GM21576 (cell line): ENCODE data around the gene MTMR6.
A peak's percentile ranks its signal among the peaks of the same experiment; 100 is the strongest.

ENCODE experiments used
- ATAC-seq: cut with Tn5 transposase; IDR thresholded peaks from one replicate; pipeline ENCODE4 v1.9.1; 2021; ENCODE audit warnings: mild to moderate bottlenecking, moderate library complexity; ENCODE audit not compliant: unreplicated experiment

MTMR6 gene

GRCh38 chr13:25281193-25281934, 5.9 kb downstream of the MTMR6 start:
- ATAC-seq: peak; percentile 70

DNA sequence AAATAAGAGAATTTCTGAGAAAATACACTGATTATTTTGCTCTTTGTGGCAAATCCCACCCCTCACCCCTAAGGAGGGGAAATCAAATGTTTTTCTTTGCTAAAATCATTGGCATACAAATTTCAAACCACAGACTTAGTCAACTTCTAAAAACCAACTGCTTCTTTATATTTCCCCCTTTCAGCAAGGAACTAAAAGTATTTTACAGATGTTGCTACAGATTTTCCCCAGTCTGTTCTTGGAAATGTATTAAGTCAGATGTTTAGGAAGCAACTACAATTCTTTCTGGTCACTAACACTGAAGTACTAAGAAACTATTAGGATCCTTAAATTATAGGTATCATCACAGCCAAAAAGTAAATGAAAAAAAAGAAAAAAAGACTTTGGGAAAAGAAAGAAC, 6.9 kb downstream of the MTMR6 start:
- ATAC-seq: no peak

- ATAC-seq: no peak
These were observed 10.5 kb downstream of the MTMR6 start for GRCh38 chr13:25276748-25277147.

DNA sequence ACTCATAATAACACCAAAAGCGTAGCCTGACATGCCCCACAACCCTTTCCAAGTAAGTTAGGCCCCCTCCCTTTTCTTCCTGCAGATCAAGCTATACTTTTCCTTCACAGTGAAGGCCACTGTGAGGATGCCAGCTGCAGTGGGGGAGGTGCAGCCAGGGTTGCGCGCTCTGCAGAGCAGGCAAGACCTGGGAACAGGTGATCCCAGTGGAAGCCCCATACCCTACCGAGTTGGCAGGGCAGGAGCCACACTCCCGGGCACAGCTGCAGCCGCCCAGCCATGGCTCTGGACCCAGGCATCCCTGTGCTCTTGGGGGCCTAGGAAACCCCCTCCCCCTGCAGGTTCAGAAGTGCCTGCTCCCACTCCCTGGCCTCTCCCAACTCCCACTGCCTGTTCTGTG, 18.7 kb downstream of the MTMR6 start:
- ATAC-seq: no peak

DNA sequence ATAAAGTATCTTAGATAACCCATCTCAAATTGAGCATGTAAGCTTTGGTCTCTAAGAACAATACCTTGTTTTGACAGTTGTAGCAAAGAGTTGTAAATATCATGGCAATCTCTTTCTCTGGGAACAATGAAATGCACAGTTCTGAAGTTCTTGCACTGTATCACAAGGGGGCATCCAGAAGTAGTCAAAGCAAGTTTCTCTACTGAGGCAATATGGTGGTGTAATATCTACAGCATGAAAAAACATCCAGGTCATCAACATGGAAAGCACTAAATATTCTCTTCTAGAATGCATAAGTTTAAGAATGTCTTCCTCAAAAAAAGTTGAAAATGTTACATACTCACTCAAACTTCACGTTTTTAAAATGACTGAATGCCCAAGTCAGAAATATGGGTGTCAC, 19.6 kb downstream of the MTMR6 start:
- no peak for ATAC-seq

DNA sequence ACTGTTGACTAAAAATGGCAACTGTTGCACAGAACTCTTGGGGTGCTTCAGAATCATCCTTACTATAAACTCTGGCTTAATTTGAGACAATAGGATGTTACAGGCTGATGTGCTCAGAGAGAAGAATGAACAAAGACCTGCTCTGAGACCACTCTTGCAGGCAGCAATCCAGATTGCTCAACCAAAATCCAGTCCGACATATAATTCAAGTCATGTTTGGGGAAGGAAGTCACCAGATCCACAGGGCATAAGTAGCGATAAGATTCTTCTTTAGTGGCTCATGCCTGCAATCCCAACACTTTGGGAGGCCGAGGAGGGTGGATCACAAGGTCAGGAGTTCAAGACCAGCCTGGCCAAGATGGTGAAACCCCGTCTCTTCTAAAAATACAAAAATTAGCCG, 20.6 kb downstream of the MTMR6 start:
- ATAC-seq: no peak

- ATAC-seq: no peak
These were observed 25.0 kb downstream of the MTMR6 start for GRCh38 chr13:25262261-25262660.

DNA sequence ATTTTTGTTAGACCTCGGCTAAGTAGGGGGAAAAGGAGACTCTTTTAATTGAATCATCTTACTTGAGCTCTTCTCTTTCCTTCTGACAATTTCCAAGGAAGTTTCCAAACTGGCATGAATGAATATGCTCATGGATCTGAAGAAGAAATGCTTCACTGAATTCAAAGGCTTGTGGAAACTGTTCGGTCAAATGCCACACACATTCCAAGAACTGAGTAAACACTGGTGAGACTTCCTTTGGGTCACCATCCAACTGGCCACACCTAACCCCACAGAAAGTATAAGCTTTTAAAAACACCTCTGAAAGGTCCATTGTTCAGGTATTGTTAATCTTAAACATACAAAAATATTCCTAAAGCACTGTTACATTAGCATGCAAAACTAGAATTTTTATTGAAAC, 33.6 kb downstream of the MTMR6 start:
- ATAC-seq: no peak

DNA sequence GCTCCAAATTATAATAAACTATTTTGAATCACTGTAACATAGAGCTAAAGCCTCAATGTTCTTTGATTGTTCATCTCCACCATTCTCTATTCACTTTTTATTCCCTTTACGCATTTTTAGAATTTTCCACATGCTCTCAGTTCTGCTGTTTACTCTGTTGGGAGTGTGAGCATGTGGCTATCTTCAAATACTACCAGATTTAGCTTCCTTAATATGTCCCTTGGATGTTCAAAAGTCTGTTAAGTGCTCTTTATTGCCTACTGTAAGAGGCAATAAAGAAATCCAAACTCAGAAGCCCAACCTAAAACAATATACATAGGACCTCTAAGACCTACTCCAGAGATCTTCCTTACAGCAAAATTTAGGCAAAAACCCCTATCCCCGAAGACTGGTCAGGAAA, 34.5 kb downstream of the MTMR6 start:
- ATAC-seq: no peak

DNA sequence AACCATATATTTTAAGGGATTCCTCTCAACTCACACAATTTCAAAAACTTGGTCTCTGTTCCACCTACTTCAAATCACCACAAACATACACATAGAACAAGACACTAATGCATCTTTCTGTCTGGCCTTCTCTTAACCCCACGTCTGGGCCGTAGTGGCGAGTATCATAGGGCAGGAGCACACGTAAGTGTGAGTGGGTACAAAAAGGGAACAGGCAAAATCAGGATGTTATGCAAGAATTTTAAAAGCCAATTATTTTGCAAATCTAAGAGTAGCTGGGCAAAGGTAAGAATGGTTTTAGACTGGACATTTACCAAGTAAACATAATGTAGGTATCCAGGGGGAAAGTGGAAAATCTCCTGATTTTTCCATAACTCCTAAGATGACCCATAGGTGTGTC, 35.1 kb downstream of the MTMR6 start:
- no peak for ATAC-seq

GRCh38 chr13:25249001-25249543, 38.2 kb downstream of the MTMR6 start:
- ATAC-seq: peak; percentile 69

- no peak for ATAC-seq
These were observed 39.2 kb downstream of the MTMR6 start for GRCh38 chr13:25248071-25248470.

- no peak for ATAC-seq
These were observed 39.9 kb downstream of the MTMR6 start for GRCh38 chr13:25247360-25247759.

GRCh38 chr13:25244123-25244522, 43.2 kb downstream of the MTMR6 start:
- no peak for ATAC-seq

GRCh38 chr13:25242956-25243355, 44.3 kb downstream of the MTMR6 start:
- no peak for ATAC-seq

GRCh38 chr13:25241007-25241406, 46.3 kb downstream of the MTMR6 start:
- ATAC-seq: no peak

GRCh38 chr13:25237083-25237482, 50.2 kb downstream of the MTMR6 start:
- ATAC-seq: no peak

DNA sequence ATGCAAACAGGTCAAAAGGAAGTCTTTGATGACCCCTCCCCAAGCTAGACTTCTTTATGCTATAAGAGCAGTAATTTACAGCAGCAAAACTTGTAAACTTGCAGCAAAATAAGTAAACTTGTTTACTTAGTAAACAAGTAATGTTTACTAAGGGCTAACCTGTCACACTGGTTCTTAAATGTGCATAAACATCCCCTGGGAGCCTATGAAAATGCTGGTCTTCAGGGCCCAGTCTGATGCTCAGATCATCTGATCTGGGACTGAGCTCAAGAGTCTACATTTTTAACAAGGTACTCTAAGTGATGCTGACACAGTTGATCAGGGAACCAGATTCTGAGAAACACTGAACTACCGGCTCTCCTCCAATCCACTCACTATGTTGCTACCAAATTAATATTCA, 53.4 kb downstream of the MTMR6 start:
- no peak for ATAC-seq

- ATAC-seq: no peak
These were observed 54.3 kb downstream of the MTMR6 start for GRCh38 chr13:25232937-25233515.

DNA sequence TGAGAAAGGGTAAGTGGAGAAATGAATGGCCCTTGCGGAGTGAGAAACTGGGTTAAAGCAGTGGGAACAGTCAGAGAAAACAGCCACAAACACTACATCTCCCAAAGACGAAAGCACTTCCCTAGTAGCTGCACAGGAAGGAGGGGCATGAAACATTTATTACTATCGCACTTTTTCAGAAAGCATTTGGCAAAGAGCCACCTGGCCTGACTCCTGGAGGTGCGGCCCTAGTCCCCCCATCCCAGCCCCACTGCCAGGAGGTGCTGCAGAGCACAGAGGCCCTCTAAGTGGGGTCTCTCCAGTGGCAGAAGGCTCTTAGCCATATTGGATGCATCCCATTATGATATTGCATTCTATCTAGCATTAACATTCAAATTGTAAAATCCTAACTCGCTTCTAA, 55.8 kb downstream of the MTMR6 start:
- no peak for ATAC-seq

DNA sequence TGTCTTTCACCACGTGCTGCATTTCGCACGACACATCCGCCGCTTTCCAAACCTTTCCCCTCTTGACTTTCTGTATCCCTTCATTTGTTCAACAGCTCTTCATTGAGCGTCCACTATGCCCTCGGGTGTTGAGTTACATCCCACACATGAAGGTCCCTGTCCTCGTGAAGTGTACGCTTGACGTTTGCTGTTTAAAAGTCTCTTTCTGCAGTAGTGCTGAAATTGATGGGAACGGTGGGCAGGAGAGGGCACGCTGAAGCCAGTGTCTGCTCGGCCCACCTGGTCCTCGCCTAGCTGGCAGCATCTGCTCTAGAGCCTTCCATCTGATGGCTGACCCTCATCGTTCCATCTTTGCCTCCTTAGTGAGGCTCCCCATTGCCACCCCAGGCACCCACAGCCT, 59.6 kb downstream of the MTMR6 start:
- ATAC-seq: no peak

DNA sequence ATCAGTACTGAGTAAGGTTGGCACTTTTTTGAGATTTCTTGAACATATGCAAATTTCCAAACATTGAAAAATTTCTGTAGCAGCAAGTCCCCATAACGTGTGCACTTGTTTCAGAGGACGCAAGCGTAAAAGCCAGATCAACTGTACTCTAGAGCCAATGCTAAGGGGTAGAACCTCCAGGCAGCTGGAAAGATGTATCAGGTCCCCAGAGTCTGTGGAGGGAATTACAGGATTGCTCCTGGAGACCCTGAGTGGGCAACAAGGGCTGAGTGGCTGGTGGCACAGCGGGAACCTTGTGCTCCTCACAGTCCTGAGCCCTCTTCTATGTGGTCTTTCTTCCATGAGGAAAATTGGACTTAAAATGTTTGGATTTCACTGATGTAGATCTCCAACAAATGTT, 61.3 kb downstream of the MTMR6 start:
- no peak for ATAC-seq

- ATAC-seq: no peak
These were observed 63.1 kb downstream of the MTMR6 start for GRCh38 chr13:25224151-25224550.
